SU-DHL-6 (cell line): ENCODE data around the gene SLC12A8.

ENCODE experiments used
- H2AFZ ChIP-seq: fragments of 200-600 bp; sonication (generic); 2 replicates; pipeline ENCODE4 v1.6.1; 2014; ENCODE audit warnings: low read depth, mild to moderate bottlenecking, moderate library complexity, mixed read lengths, antibody characterized with exemption, low read length; ENCODE audit not compliant: severe bottlenecking
- H3F3A ChIP-seq: fragments of 200-600 bp; shearing (Covaris generic); 2 replicates; pipeline ENCODE4 v1.6.0; 2016; ENCODE audit warnings: antibody characterized with exemption, mild to moderate bottlenecking; ENCODE audit not compliant: insufficient read depth
- H3K27ac ChIP-seq: fragments of 200-600 bp; sonication (generic); 2 replicates; pipeline ENCODE4 v1.5.1; 2016; ENCODE audit warnings: low read depth, mild to moderate bottlenecking, low read length, moderate library complexity, mixed read lengths
- H3K27me3 ChIP-seq: fragments of 200-600 bp; sonication (generic), shearing (Covaris generic); 2 replicates; pipeline ENCODE4 v1.6.0; 2014; ENCODE audit warnings: mild to moderate bottlenecking, low read length
- H3K36me3 ChIP-seq: fragments of 200-600 bp; sonication (generic); 2 replicates; pipeline ENCODE4 v1.6.1; 2014; ENCODE audit warnings: mild to moderate bottlenecking, low read length, mixed read lengths
- H3K4me2 ChIP-seq: fragments of 300-600, 200-600 bp; shearing (Covaris generic), sonication (generic); 2 replicates; pipeline ENCODE4 v1.6.0; 2014; ENCODE audit warnings: low read length, low read depth, mild to moderate bottlenecking; ENCODE audit not compliant: poor library complexity, severe bottlenecking
- H3K4me3 ChIP-seq: fragments of 200-600 bp; sonication (generic); 2 replicates; pipeline ENCODE4 v1.5.1; 2014; ENCODE audit warnings: antibody characterized with exemption, low read length, mild to moderate bottlenecking, mixed read lengths; ENCODE audit not compliant: insufficient read depth, poor library complexity, severe bottlenecking
- H3K79me2 ChIP-seq: fragments of 200-600 bp; sonication (generic); 2 replicates; pipeline ENCODE4 v1.6.1; 2014; ENCODE audit warnings: mild to moderate bottlenecking, low read length, moderate library complexity; ENCODE audit not compliant: insufficient read depth
- H3K9ac ChIP-seq: fragments of 200-600 bp; sonication (generic); 2 replicates; pipeline ENCODE4 v1.7.0; 2014; ENCODE audit warnings: mild to moderate bottlenecking, low read length
- H3K9me2 ChIP-seq: fragments of 200-600 bp; sonication (generic); replicated peaks from 2 replicates; pipeline ENCODE4 v1.6.1; 2014; ENCODE audit warnings: low read length; ENCODE audit not compliant: insufficient read depth
- H3K9me3 ChIP-seq: fragments of 200-600 bp; sonication (generic); 2 replicates; pipeline ENCODE4 v1.6.1; 2014; ENCODE audit warnings: low read length, mixed read lengths; ENCODE audit not compliant: insufficient read depth
- H4K20me1 ChIP-seq: fragments of 200-600 bp; sonication (generic); 2 replicates; pipeline ENCODE4 v1.6.1; 2014; ENCODE audit warnings: low read depth, mild to moderate bottlenecking, antibody characterized with exemption, low read length, moderate library complexity, mixed read lengths
- CTCF ChIP-seq: fragments of 200-600 bp; sonication (generic); IDR thresholded peaks from one replicate; pipeline ENCODE4 v1.5.1; 2017; ENCODE audit warnings: antibody characterized with exemption, mild to moderate bottlenecking, low read length, moderate library complexity; ENCODE audit not compliant: insufficient read depth, poor library complexity, severe bottlenecking
- EZH2phosphoT487 ChIP-seq: fragments of 200-600 bp; sonication (generic), shearing (Covaris generic); conservative IDR thresholded peaks from 2 replicates; pipeline ENCODE4 v1.6.1; 2018; ENCODE audit warnings: mild to moderate bottlenecking, antibody characterized with exemption, low read length, moderate library complexity, mixed read lengths

Gene SLC12A8

GRCh38 chr3:125076464-125076863, 136.1 kb downstream of the SLC12A8 start:
- no peak for TF ChIP-seq CTCF
- TF ChIP-seq EZH2phosphoT487, result no peak
- no peaks in the 10 kb centered on the region for H3F3A ChIP-seq
- H3K9me3 ChIP-seq, result no peaks in the 10 kb centered on the region
- no peaks in the 10 kb centered on the region for H3K36me3 ChIP-seq
- no peak overlapping the region for H2AFZ ChIP-seq
- H3K9ac ChIP-seq, result no peak overlapping the region
- no peak overlapping the region for H3K27ac ChIP-seq
- no peak overlapping the region for H3K4me3 ChIP-seq
- no peaks in the 10 kb centered on the region for H3K27me3 ChIP-seq
- H3K79me2 ChIP-seq, result no peaks in the 10 kb centered on the region
- no peaks in the 10 kb centered on the region for H4K20me1 ChIP-seq
- H3K9me2 ChIP-seq, result no peaks in the 10 kb centered on the region
- H3K4me2 ChIP-seq, result no peak overlapping the region

DNA sequence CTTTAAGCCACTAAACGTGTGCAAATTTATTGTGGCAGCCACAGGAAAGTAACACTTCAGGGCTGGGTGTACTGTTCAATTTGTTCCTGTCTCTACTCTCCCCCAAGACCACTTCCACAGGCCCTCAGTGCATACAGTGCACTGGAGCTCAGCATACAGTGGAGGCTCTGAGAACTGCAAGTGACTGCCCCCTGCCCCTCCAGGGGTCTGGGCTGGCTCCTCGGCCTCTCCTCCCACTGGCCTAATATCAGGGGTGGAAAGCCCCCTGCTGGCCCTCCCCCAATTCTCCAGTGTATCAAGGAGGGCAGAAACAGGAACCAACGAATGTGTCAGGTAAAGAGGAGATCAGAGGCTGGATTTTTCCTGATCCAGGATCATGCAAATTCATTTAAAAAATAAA, 136.8 kb downstream of the SLC12A8 start:
- Histone ChIP-seq H3K9ac (no peak overlapping the region), H3K79me2 (no peaks in the 10 kb centered on the region), H4K20me1 (no peaks in the 10 kb centered on the region), H3K4me3 (no peak overlapping the region), H3K27me3 (no peaks in the 10 kb centered on the region), H3F3A (no peaks in the 10 kb centered on the region), H3K4me2 (no peak overlapping the region), H3K9me3 (no peaks in the 10 kb centered on the region), H3K9me2 (no peaks in the 10 kb centered on the region), H2AFZ (no peak overlapping the region), H3K27ac (no peak overlapping the region), H3K36me3 (no peaks in the 10 kb centered on the region)
- no peak for TF ChIP-seq CTCF
- no peak for TF ChIP-seq EZH2phosphoT487

GRCh38 chr3:125073390-125073905, 139.1 kb downstream of the SLC12A8 start:
- Histone ChIP-seq H3K36me3 (no peaks in the 10 kb centered on the region), H3K79me2 (no peaks in the 10 kb centered on the region), H3K4me3 (no peak overlapping the region), H3F3A (no peaks in the 10 kb centered on the region), H3K4me2 (no peak overlapping the region), H3K27me3 (no peaks in the 10 kb centered on the region), H3K9me3 (no peaks in the 10 kb centered on the region), H3K9ac (no peak overlapping the region), H2AFZ (no peak overlapping the region), H4K20me1 (no peaks in the 10 kb centered on the region), H3K27ac (no peak overlapping the region), H3K9me2 (no peaks in the 10 kb centered on the region)
- no peak for TF ChIP-seq EZH2phosphoT487

- Histone ChIP-seq H2AFZ (no peak overlapping the region), H3K36me3 (no peaks in the 10 kb centered on the region), H3K9ac (no peak overlapping the region), H3K9me3 (no peaks in the 10 kb centered on the region), H3K4me3 (no peak overlapping the region), H3K27me3 (no peaks in the 10 kb centered on the region), H3K27ac (no peak overlapping the region), H4K20me1 (no peaks in the 10 kb centered on the region), H3K4me2 (no peak overlapping the region), H3F3A (no peaks in the 10 kb centered on the region), H3K9me2 (no peaks in the 10 kb centered on the region), H3K79me2 (no peaks in the 10 kb centered on the region)
- no peak for TF ChIP-seq CTCF
- no peak for TF ChIP-seq EZH2phosphoT487
Measured at GRCh38 chr3:125072749-125073389, 139.7 kb downstream of the SLC12A8 start.
